GM10847 (cell line): ENCODE results near the gene FOXP1.

Experiments
- POLR2A ChIP-seq: IDR thresholded peaks from 2 replicates; pipeline ENCODE4 v1.6.1; 2011; ENCODE audit not compliant: insufficient read length; ENCODE audit errors: extremely low read depth

FOXP1 gene

GRCh38 chr3:70926835-70927234, 656.7 kb downstream of the FOXP1 start:
- no peak for TF ChIP-seq POLR2A

GRCh38 chr3:70919661-70920060, 663.9 kb downstream of the FOXP1 start:
- TF ChIP-seq POLR2A = no peak

GRCh38 chr3:70919091-70919490, 664.4 kb downstream of the FOXP1 start:
- TF ChIP-seq POLR2A = no peak

GRCh38 chr3:70916375-70917055, 667.0 kb downstream of the FOXP1 start:
- no peak for TF ChIP-seq POLR2A

- no peak for TF ChIP-seq POLR2A
These were observed 668.7 kb downstream of the FOXP1 start for GRCh38 chr3:70914862-70915261.

GRCh38 chr3:70911719-70912118, 671.8 kb downstream of the FOXP1 start:
- no peak for TF ChIP-seq POLR2A

- no peak for TF ChIP-seq POLR2A
These were observed 678.0 kb downstream of the FOXP1 start for GRCh38 chr3:70905491-70905890.
